Large intestine (tissue), 3 donors: ENCODE data around the gene AFF3. TPM values are rescaled to one million over a fixed set of nuclear protein-coding genes. Genes with fewer than 3 reads are reported as not detected.
"Not testable (repeated sequence)": the region's sequence is repeated elsewhere in the genome, so short reads cannot be mapped to it uniquely, and the experiment has no call there.

ENCODE experiments used
- DNase-seq, 2 donors: peaks; one replicate each; pipeline versions ENCODE4 v3.0.0 to v3.0.0-alpha.2; 2013
- H3K27ac ChIP-seq: one replicate; pipeline ENCODE4 v1.5.1; 2013; ENCODE audit warnings: low read length
- H3K27me3 ChIP-seq: 2 replicates; pipeline ENCODE4 v1.6.1; 2013; ENCODE audit warnings: low read length; ENCODE audit not compliant: control insufficient read depth, insufficient read depth
- H3K36me3 ChIP-seq: 2 replicates; pipeline ENCODE4 v1.6.1; 2013; ENCODE audit warnings: low read length; ENCODE audit not compliant: control insufficient read depth, insufficient read depth
- H3K4me1 ChIP-seq: one replicate; pipeline ENCODE4 v1.6.1; 2013; ENCODE audit warnings: low read length; ENCODE audit not compliant: control insufficient read depth, insufficient read depth
- H3K4me3 ChIP-seq: one replicate; pipeline ENCODE4 v1.5.1; 2013; ENCODE audit warnings: low read length
- H3K9me3 ChIP-seq: one replicate; pipeline ENCODE4 v1.6.1; 2013; ENCODE audit warnings: mild to moderate bottlenecking, low read depth, low read length, moderate library complexity; ENCODE audit not compliant: control insufficient read depth
- WGBS: methylation state at CpG from one replicate; pipeline ENCODE4 v1.1.5; 2013; ENCODE audit warnings: low lambda C conversion rate; ENCODE audit not compliant: insufficient coverage; 5-methylcytosine and 5-hydroxymethylcytosine counted together
- polyA plus RNA-seq: library from polyadenylated mRNA; unstranded; fragments of 120-200 nt; gene quantifications from one replicate; pipeline ENCODE4 v1.2.1, GENCODE V29; 2013

The AFF3 gene
- polyA plus RNA-seq, 1 donor = 4.8 TPM

DNA sequence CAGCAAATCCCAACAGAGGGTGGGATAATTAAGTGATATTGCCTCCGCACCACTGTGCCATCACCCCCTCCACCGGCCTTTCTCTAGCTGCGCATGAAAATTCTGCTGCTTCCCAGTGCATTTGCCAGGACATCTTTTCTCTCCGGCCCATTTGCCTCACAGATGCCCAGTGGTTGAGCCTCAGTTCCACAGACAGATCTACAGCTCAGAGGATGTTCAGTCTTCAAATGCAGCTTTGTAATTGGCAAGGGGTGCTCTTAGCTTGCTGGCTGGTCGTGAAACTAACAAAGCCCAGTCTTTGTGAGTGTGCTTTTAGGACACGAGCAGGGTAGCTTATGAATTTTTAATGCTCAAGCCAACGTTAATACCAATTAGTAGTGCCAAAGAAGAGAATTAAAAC, 399.2 kb downstream of the AFF3 start:
- no CpG with 5 or more reads among the region's 7 CpGs for WGBS
- Histone ChIP-seq H3K4me1 (no peaks in the 10 kb centered on the region), H3K27me3 (no peaks in the 10 kb centered on the region), H3K27ac (no peak overlapping the region), H3K9me3 (no peaks in the 10 kb centered on the region), H3K4me3 (no peak overlapping the region), H3K36me3 (no peaks in the 10 kb centered on the region)
- DNase-seq = no peak

DNA sequence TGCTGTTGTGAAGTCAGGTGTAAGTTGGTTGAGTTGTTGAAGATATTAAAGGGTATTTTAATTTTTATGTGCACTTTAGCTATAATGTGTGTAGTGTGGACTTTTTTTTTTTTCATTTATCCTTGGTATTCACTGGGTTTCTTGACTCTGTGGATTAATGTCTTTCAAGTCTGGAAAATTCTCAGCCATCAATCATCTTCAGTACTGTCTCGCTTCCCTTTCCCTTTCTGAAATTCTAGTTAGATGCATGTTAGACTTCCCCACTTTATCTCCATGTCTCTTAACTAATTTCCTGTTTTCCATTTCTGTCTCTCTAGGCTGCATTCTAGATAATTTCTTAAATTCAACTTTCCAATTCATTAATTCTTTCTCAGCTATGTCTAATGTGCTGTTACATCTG, 404.9 kb downstream of the AFF3 start:
- WGBS = 100% methylated on average over 1 of the region's 1 CpG
- Histone ChIP-seq H3K4me3 (no peak overlapping the region), H3K27ac (no peak overlapping the region), H3K27me3 (no peaks in the 10 kb centered on the region), H3K36me3 (no peaks in the 10 kb centered on the region), H3K9me3 (no peaks in the 10 kb centered on the region), H3K4me1 (no peaks in the 10 kb centered on the region)
- no peak for DNase-seq

DNA sequence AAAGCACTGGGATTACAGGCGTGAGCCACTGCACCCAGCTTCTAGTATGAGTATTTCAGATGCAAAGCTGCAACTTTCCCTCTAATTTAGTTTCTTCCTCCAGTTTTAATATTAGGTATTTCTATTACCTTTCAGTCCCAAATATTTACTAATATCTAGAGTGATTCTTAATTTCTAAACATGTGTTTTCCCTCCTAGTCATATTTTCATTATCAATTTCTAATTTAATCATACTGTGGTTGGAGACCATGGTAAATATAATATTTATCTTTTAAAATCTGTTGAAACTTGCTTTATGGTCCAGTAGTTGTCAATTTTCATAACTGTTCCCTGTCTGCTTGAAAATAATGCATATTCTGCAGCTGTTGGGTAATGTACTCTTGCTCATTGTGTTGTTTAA, 406.6 kb downstream of the AFF3 start:
- no peaks in the 10 kb centered on the region for H3K4me1 ChIP-seq
- no peaks in the 10 kb centered on the region for H3K36me3 ChIP-seq
- H3K4me3 ChIP-seq = no peak overlapping the region
- H3K27ac ChIP-seq = no peak overlapping the region
- no peak for DNase-seq
- no peaks in the 10 kb centered on the region for H3K27me3 ChIP-seq
- H3K9me3 ChIP-seq = no peaks in the 10 kb centered on the region
- no CpG with 5 or more reads among the region's 1 CpG for WGBS

DNA sequence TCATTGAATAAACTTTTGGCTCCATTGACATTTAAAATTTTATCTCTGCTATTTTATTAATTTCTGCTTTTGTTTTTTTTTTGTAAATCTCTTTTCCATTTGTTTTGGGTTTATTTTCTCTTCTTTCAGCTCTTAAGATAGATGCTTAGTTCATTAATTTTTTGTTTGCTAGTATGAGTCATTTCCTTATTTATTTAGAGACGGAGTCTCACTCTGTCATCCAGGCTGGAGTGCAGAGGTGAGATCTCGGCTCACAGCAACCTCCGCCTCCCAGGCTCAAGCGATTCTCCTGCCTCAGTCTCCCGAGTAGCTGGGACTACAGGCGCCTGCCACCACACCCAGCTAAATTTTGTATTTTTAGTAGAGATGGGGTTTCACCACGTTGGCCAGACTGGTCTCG, 407.1 kb downstream of the AFF3 start:
- H3K27ac ChIP-seq, H3K4me1 ChIP-seq, H3K36me3 ChIP-seq, H3K9me3 ChIP-seq, H3K27me3 ChIP-seq, H3K4me3 ChIP-seq, DNase-seq: not testable (repeated sequence)
- no CpG with 5 or more reads among the region's 8 CpGs for whole genome bisulfite sequencing

DNA sequence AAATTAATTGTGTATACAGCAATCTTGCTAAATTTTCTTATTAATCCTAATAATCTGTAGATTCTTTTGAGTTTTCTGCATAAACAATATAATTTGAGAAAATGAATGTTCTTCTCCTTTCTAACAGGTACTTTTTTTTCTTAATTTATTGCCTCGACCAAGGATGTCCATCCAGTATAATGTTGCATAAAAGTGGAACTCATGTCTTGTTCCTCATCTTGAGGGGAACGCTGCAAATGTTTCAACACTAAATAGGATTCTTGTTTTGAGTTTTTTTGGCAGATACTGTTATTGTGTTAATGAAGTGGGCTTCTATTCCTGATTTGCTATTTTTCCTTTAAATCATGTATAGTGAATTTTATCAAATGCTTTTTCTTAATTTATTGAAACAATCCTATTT, 408.2 kb downstream of the AFF3 start:
- Histone ChIP-seq H3K4me1 (no peaks in the 10 kb centered on the region), H3K27ac (no peak overlapping the region), H3K36me3 (no peaks in the 10 kb centered on the region), H3K27me3 (no peaks in the 10 kb centered on the region), H3K9me3 (no peaks in the 10 kb centered on the region), H3K4me3 (no peak overlapping the region)
- 100% methylated on average over 1 of the region's 2 CpGs for WGBS
- DNase-seq = no peak

DNA sequence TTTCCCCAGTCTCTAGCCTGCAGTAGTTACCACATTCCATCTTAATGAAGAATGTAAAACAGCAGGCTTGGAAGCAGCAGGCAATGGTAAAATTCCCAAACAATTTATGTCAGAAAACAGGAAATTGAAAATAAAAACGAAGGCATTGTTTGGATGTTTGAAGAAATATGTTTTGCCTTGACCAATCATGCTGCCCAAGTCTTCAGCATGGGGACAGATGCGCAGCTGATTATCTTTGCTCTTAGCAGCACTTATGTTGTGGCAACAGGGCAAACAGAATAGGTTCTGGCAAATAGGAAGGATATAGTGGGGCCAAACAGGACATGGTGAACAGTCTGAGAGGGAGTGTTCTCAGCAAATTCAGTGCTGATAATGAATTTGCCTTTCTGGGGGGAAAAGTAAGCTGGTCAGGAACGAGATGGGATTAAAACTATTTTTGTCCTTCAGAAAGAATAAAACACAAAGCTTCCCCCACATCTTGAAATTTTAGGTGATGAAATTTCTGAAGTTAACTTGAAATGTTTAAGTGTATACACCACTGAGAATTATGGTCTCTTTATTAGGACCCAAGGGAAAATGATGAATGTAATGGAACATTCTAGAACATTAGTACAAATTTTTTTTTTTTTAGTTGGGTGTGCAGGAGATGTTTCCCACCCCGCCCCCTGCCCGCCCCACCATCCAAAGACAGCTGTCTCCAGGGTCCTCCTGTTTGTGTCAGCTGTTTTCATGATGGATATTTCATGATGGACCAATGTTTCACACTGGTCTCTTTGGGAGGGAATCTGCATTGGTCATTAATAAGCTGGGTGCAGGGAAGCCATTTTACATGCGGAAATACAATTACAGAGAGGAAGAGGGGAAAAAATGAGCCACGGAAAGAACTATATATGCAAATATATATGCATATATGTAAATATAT, 413.0 kb downstream of the AFF3 start:
- no peaks in the 10 kb centered on the region for H3K4me1 ChIP-seq
- H3K9me3 ChIP-seq = no peaks in the 10 kb centered on the region
- no peaks in the 10 kb centered on the region for H3K27me3 ChIP-seq
- no peaks in the 10 kb centered on the region for H3K36me3 ChIP-seq
- no peak overlapping the region for H3K27ac ChIP-seq
- 72% methylated on average over 4 of the region's 7 CpGs for WGBS
- peak; percentile 17 to 22 for DNase-seq
- H3K4me3 ChIP-seq = no peak overlapping the region

DNA sequence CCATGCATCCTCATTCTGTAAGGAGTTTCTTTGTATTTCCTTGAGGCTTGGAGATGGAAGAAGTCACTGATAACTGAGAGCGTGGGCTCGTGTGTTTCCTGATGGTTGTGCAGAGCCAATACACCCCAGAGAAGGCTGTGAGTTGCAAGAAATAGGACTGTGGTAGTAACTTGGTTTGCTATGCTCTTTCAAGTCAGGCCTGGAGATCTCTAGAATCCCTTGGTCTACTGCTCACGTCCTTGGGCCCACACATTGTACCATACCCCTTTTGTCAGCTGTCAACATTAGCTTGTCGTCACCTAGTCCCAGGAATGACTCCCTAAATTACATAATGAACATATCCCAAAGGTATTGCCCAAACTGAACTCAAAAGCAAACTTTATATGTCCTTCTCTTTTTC, 414.2 kb downstream of the AFF3 start:
- Histone ChIP-seq H3K4me3 (no peak overlapping the region), H3K4me1 (no peaks in the 10 kb centered on the region), H3K9me3 (no peaks in the 10 kb centered on the region), H3K36me3 (no peaks in the 10 kb centered on the region), H3K27me3 (no peaks in the 10 kb centered on the region), H3K27ac (no peak overlapping the region)
- WGBS = no CpG with 5 or more reads among the region's 4 CpGs
- DNase-seq = no peak

DNA sequence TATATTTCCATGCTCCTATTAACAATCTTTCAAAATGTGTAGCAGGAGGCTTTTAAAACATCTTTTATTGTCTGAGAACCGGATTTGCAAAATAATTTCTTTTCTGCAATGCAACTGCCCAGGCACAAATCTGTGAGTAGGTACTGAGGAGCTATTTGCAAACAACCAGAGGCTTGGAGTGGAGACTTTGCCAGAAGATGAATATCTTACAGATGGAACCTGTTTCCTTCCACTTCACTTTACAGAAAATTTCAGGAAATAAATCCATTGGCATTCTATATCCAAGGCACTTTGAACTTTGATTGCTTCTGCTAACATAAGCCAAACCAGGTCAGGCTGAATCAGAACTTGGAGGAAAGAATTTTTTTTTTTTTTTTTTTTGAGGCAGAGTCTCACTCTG, 415.2 kb downstream of the AFF3 start:
- WGBS = no CpG with 5 or more reads among the region's 1 CpG
- Histone ChIP-seq H3K27ac (no peak overlapping the region), H3K4me1 (no peaks in the 10 kb centered on the region), H3K4me3 (no peak overlapping the region), H3K36me3 (no peaks in the 10 kb centered on the region), H3K27me3 (no peaks in the 10 kb centered on the region), H3K9me3 (no peaks in the 10 kb centered on the region)
- DNase-seq = no peak

DNA sequence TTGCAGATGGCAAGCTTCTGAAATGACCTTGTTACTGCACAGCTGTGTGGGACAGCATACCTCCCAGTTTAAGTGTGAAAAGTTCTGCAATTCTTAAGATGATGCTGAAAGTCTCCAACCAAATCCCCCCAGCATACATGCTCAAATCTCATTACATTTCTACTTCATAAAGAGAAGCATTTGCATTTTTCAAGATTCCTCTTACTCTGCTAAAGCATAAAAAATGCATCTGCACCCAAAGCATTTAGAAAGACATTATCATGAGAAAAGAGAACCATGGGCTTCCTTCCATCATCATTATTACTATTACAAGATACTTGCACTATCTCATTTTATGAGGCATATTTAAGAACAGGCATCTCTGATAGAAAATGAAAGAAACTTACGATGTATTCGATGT, 415.7 kb downstream of the AFF3 start:
- H3K27ac ChIP-seq = no peak overlapping the region
- H3K4me1 ChIP-seq = no peaks in the 10 kb centered on the region
- WGBS = 100% methylated on average over 2 of the region's 2 CpGs
- H3K9me3 ChIP-seq = peaks cover under 1% of the 10 kb centered on the region
- H3K27me3 ChIP-seq = no peaks in the 10 kb centered on the region
- H3K4me3 ChIP-seq = no peak overlapping the region
- H3K36me3 ChIP-seq = no peaks in the 10 kb centered on the region
- DNase-seq = no peak

DNA sequence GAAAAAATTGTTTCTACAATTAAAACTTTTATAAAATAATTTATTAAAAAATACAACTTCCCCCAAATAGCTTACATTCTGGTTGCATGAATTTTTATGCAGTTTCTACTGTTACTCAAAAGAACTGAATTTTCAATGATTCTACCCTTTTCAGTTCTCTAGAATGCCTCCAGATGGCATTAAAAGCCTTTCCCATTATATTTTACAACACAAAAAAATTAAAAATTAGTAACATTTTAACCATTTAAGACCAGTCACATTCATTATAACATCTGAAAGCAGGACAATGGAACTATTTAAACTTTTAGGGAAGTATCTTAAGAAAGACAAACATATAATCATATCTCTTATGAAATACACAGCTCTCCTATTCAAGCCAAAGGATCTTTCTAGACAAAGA, 416.6 kb downstream of the AFF3 start:
- H3K9me3 ChIP-seq = peaks cover 2% of the 10 kb centered on the region
- no peaks in the 10 kb centered on the region for H3K36me3 ChIP-seq
- H3K4me3 ChIP-seq = no peak overlapping the region
- no peak for DNase-seq
- no peak overlapping the region for H3K27ac ChIP-seq
- no peaks in the 10 kb centered on the region for H3K27me3 ChIP-seq
- H3K4me1 ChIP-seq = no peaks in the 10 kb centered on the region

DNA sequence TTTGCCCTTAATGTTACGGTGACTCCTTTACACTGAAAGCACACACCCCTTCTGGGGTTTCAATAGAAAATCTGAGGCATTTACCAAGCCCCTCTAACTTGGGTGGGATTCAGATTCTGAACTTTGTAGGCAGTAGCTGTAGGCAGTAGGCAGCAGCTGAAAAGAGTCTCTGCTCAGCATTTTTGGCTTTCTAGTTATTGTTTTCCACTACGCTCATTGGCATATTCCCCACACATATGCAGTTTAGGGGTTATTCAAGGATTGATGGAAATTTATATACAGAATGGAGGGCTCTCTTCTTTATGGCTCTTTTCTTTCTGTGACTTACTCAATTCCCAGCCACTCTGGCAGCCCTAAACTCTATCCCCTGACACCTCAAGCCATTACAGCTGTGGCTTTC, 419.9 kb downstream of the AFF3 start:
- Histone ChIP-seq H3K9me3 (peaks cover 2% of the 10 kb centered on the region), H3K4me3 (no peak overlapping the region), H3K27ac (no peak overlapping the region), H3K4me1 (no peaks in the 10 kb centered on the region), H3K36me3 (no peaks in the 10 kb centered on the region), H3K27me3 (no peaks in the 10 kb centered on the region)
- no peak for DNase-seq
- no CpG with 5 or more reads among the region's 2 CpGs for WGBS
